ENCODE measurements around the gene PCCB.
"Not testable (repeated sequence)": the region's sequence is repeated elsewhere in the genome, so short reads cannot be mapped to it uniquely, and the experiment has no call there.

PCCB gene

GRCh38 chr3:136263251-136263650 lies 13.1 kb downstream of the PCCB start:
- Histone ChIP-seq H3K27ac (ENCODE audit: extremely low read depth, low read depth, low read length) (no peak overlapping the region), H3K4me1 (ENCODE audit: control insufficient read depth, insufficient read depth, low read length) (no peaks in the 10 kb centered on the region), H3K36me3 (ENCODE audit: control insufficient read depth in 2 of 2, insufficient read depth in 1 of 2, low read length in 2 of 2) (peaks cover 27 to 46% of the 10 kb centered on the region in 2 experiments), H3K4me3 (ENCODE audit: low read depth, low read length) (no peak overlapping the region), H3K9me3 (ENCODE audit: control insufficient read depth, insufficient read depth, low read depth, low read length) (no peaks in the 10 kb centered on the region)
- ChIA-PET CTCF (no interaction called here), POLR2A (interaction anchor here (0.6 kb wide), 1 partner anchor 15 kb away, joined by 4 read pairs; no protein-coding TSS in a partner anchor)
- no peak for TF ChIP-seq CTCF (tag by site-specific recombination; IDR thresholded peaks at IDR 0.05)
- TF ChIP-seq ZNF184 (tag by site-specific recombination; IDR thresholded peaks at IDR 0.05): no peak
- no peak for TF ChIP-seq ZNF214 (tag by site-specific recombination; IDR thresholded peaks at IDR 0.05; ENCODE audit: borderline replicate concordance)
- no peak for TF ChIP-seq ZNF114 (tag by site-specific recombination; IDR thresholded peaks at IDR 0.05)
- no peak for TF ChIP-seq ZNF112 (tag by site-specific recombination; IDR thresholded peaks at IDR 0.05)
- TF ChIP-seq ZNF202 (tag by site-specific recombination; IDR thresholded peaks at IDR 0.05; ENCODE audit: borderline replicate concordance): no peak

GRCh38 chr3:136266468-136267125 lies 16.5 kb downstream of the PCCB start:
- H3K27ac ChIP-seq (ENCODE audit: extremely low read depth, low read depth, low read length); H3K4me1 ChIP-seq (ENCODE audit: control insufficient read depth, insufficient read depth, low read length); H3K9me3 ChIP-seq (ENCODE audit: control insufficient read depth, insufficient read depth, low read depth, low read length); POLR2A ChIA-PET; H3K4me3 ChIP-seq (ENCODE audit: low read depth, low read length): not testable (repeated sequence)
- H3K36me3 ChIP-seq (ENCODE audit: control insufficient read depth in 2 of 2, insufficient read depth in 1 of 2, low read length in 2 of 2): peaks cover 24 to 33% of the 10 kb centered on the region in 2 experiments; a peak in 2 of 3 replicates
- CTCF ChIA-PET: interaction anchor here (0.7 kb wide), 1 partner anchor 222 kb away, joined by 3 read pairs; no protein-coding TSS in a partner anchor

GRCh38 chr3:136267235-136267634 lies 17.1 kb downstream of the PCCB start:
- POLR2A ChIA-PET: no interaction called here
- Histone ChIP-seq H3K27ac (ENCODE audit: extremely low read depth, low read depth, low read length) (no peak overlapping the region), H3K9me3 (ENCODE audit: control insufficient read depth, insufficient read depth, low read depth, low read length) (no peaks in the 10 kb centered on the region), H3K4me3 (ENCODE audit: low read depth, low read length) (no peak overlapping the region), H3K4me1 (ENCODE audit: control insufficient read depth, insufficient read depth, low read length) (no peaks in the 10 kb centered on the region), H3K36me3 (ENCODE audit: control insufficient read depth in 2 of 2, insufficient read depth in 1 of 2, low read length in 2 of 2) (peaks cover 19 to 27% of the 10 kb centered on the region in 2 experiments; a peak in 2 of 3 replicates)
- CTCF ChIA-PET: interaction anchor here (0.7 kb wide), 1 partner anchor 221 kb away, joined by 3 read pairs; no protein-coding TSS in a partner anchor
- 0 out of 2 replicates have a peak, but pooled peaks have one; percentile 30 for TF ChIP-seq ZNF121 (tag by site-specific recombination; IDR thresholded peaks at IDR 0.05)
- no peak for TF ChIP-seq ZNF600 (tag by site-specific recombination; IDR thresholded peaks at IDR 0.05)

- H3K36me3 ChIP-seq (ENCODE audit: control insufficient read depth in 2 of 2, insufficient read depth in 1 of 2, low read length in 2 of 2): peaks cover 6 to 14% of the 10 kb centered on the region in 2 experiments; a peak in 2 of 3 replicates
- CTCF ChIA-PET: no interaction called here
- no peaks in the 10 kb centered on the region for H3K4me1 ChIP-seq (ENCODE audit: control insufficient read depth, insufficient read depth, low read length)
- POLR2A ChIA-PET: no interaction called here
- no peak overlapping the region for H3K27ac ChIP-seq (ENCODE audit: extremely low read depth, low read depth, low read length)
- no peak overlapping the region for H3K4me3 ChIP-seq (ENCODE audit: low read depth, low read length)
- H3K9me3 ChIP-seq (ENCODE audit: control insufficient read depth, insufficient read depth, low read depth, low read length): no peaks in the 10 kb centered on the region
- TF ChIP-seq ZNF585B (tag by site-specific recombination; IDR thresholded peaks at IDR 0.05): no peak
- TF ChIP-seq PRDM4 (tag by site-specific recombination; IDR thresholded peaks at IDR 0.05): no peak
- TF ChIP-seq ZNF404 (tag by site-specific recombination; IDR thresholded peaks at IDR 0.05): no peak
- TF ChIP-seq GLIS2 (tag by site-specific recombination; IDR thresholded peaks at IDR 0.05): no peak
- TF ChIP-seq ZNF596 (tag by site-specific recombination; IDR thresholded peaks at IDR 0.05): no peak
- TF ChIP-seq BCL11B (tag by site-specific recombination; IDR thresholded peaks at IDR 0.05; ENCODE audit: low read depth): no peak
- TF ChIP-seq ZSCAN23 (tag by site-specific recombination; IDR thresholded peaks at IDR 0.05): no peak
- no peak for TF ChIP-seq REST (tag by site-specific recombination; IDR thresholded peaks at IDR 0.05)
- no peak for TF ChIP-seq ZNF341 (tag by site-specific recombination; IDR thresholded peaks at IDR 0.05; ENCODE audit: low read depth)
Observed at GRCh38 chr3:136270179-136270578, 20.0 kb downstream of the PCCB start.

Measured in HEK293 (cell line).